H9 (cell line): ENCODE measurements around the gene RAP1GAP2. TPM values are rescaled to one million over a fixed set of nuclear protein-coding genes. Genes with fewer than 3 reads are reported as not detected.

Source experiments
- DNase-seq: peaks from one replicate; pipeline ENCODE4 v3.0.0-alpha.2; 2017
- H2AFZ ChIP-seq: one replicate; pipeline ENCODE4 v1.6.1; 2013; ENCODE audit warnings: mild to moderate bottlenecking, low read length, control low read depth, moderate library complexity
- H2AK5ac ChIP-seq: 2 replicates; pipeline ENCODE4 v1.6.1; 2013; ENCODE audit warnings: low read length, control low read depth, mixed read lengths; ENCODE audit not compliant: insufficient read length
- H2BK120ac ChIP-seq: one replicate; pipeline ENCODE4 v1.6.1; 2013; ENCODE audit warnings: low read depth, mild to moderate bottlenecking, low read length, control low read depth, inconsistent platforms; ENCODE audit not compliant: poor library complexity, severe bottlenecking
- H2BK12ac ChIP-seq: 2 replicates; pipeline ENCODE4 v1.6.1; 2013; ENCODE audit warnings: low read length, control low read depth, mixed read lengths, low read depth; ENCODE audit not compliant: insufficient read length
- H2BK15ac ChIP-seq: 2 replicates; pipeline ENCODE4 v1.6.1; 2013; ENCODE audit warnings: low read depth, low read length, control low read depth
- H2BK20ac ChIP-seq: one replicate; pipeline ENCODE4 v1.6.1; 2013; ENCODE audit warnings: low read depth, mild to moderate bottlenecking, low read length, control low read depth, inconsistent platforms; ENCODE audit not compliant: poor library complexity, severe bottlenecking
- H2BK5ac ChIP-seq: 2 replicates; pipeline ENCODE4 v1.6.1; 2013; ENCODE audit warnings: low read length, control low read depth, mixed read lengths; ENCODE audit not compliant: insufficient read length
- H3K14ac ChIP-seq: 2 replicates; pipeline ENCODE4 v1.6.1; 2013; ENCODE audit warnings: low read length, control low read depth; ENCODE audit not compliant: insufficient read depth
- H3K18ac ChIP-seq: 2 replicates; pipeline ENCODE4 v1.6.1; 2013; ENCODE audit warnings: low read depth, mild to moderate bottlenecking, mixed read lengths, low read length, control low read depth; ENCODE audit not compliant: insufficient read length
- H3K23ac ChIP-seq: 2 replicates; pipeline ENCODE4 v1.6.1; 2013; ENCODE audit warnings: low read length, control low read depth, mixed read lengths, low read depth; ENCODE audit not compliant: insufficient read length
- H3K23me2 ChIP-seq: 2 replicates; pipeline ENCODE4 v1.6.1; 2013; ENCODE audit warnings: low read depth, mild to moderate bottlenecking, mixed read lengths, low read length, control low read depth; ENCODE audit not compliant: insufficient read length, poor library complexity, severe bottlenecking
- H3K27ac ChIP-seq: 2 replicates; pipeline ENCODE4 v1.5.1; 2013; ENCODE audit warnings: low read length, control low read depth, mixed read lengths, low read depth; ENCODE audit not compliant: insufficient read length
- H3K27me3 ChIP-seq: 2 replicates; pipeline ENCODE4 v1.6.1; 2013; ENCODE audit warnings: low read length, control low read depth, inconsistent platforms; ENCODE audit not compliant: insufficient read depth
- H3K4ac ChIP-seq: 2 replicates; pipeline ENCODE4 v1.6.1; 2013; ENCODE audit warnings: low read depth, mild to moderate bottlenecking, control low read depth, inconsistent platforms, low read length, moderate library complexity
- H3K4me1 ChIP-seq: 2 replicates; pipeline ENCODE4 v1.6.1; 2013; ENCODE audit warnings: low read length, control low read depth, inconsistent platforms; ENCODE audit not compliant: insufficient read depth
- H3K4me2 ChIP-seq: 2 replicates; pipeline ENCODE4 v1.6.1; 2013; ENCODE audit warnings: low read length, control low read depth, mixed read lengths; ENCODE audit not compliant: insufficient read length, insufficient read depth
- H3K56ac ChIP-seq: 2 replicates; pipeline ENCODE4 v1.6.1; 2013; ENCODE audit warnings: low read depth, mild to moderate bottlenecking, mixed read lengths, low read length, control low read depth; ENCODE audit not compliant: insufficient read length
- H3K79me1 ChIP-seq: 2 replicates; pipeline ENCODE4 v1.6.1; 2013; ENCODE audit warnings: low read depth, mild to moderate bottlenecking, moderate library complexity, low read length, control low read depth, inconsistent platforms; ENCODE audit not compliant: insufficient read depth, poor library complexity, severe bottlenecking
- H3K79me2 ChIP-seq: 2 replicates; pipeline ENCODE4 v1.6.1; 2013; ENCODE audit warnings: low read length, control low read depth, inconsistent platforms; ENCODE audit not compliant: insufficient read depth
- H3K9ac ChIP-seq: 2 replicates; pipeline ENCODE4 v1.6.1; 2013; ENCODE audit warnings: low read length, control low read depth, mixed read lengths; ENCODE audit not compliant: insufficient read length; ENCODE audit errors: extremely low read depth
- H3K9me3 ChIP-seq: one replicate; pipeline ENCODE4 v1.6.1; 2013; ENCODE audit warnings: low read depth, low read length, inconsistent platforms; ENCODE audit not compliant: control insufficient read depth
- H3T11ph ChIP-seq: one replicate; pipeline ENCODE4 v1.6.1; 2013; ENCODE audit warnings: mild to moderate bottlenecking, low read length, control low read depth, inconsistent platforms
- H4K20me1 ChIP-seq: one replicate; pipeline ENCODE4 v1.6.1; 2013; ENCODE audit not compliant: control insufficient read depth, insufficient read length, insufficient read depth
- H4K5ac ChIP-seq: 2 replicates; pipeline ENCODE4 v1.6.1; 2013; ENCODE audit warnings: low read depth, mild to moderate bottlenecking, mixed read lengths, low read length, control low read depth; ENCODE audit not compliant: insufficient read length
- H4K8ac ChIP-seq: replicated peaks from 2 replicates; pipeline ENCODE4 v1.6.1; 2013; ENCODE audit warnings: low read length, control low read depth, mixed read lengths, low read depth; ENCODE audit not compliant: insufficient read length
- H4K91ac ChIP-seq: 2 replicates; pipeline ENCODE4 v1.6.1; 2013; ENCODE audit warnings: low read depth, mild to moderate bottlenecking, moderate library complexity, mixed read lengths, low read length, control low read depth; ENCODE audit not compliant: insufficient read length
- H3K27ac Mint-ChIP-seq, 3 experiments: 2 replicates in 2 of 3; 3 replicates in 1 of 3; pipeline ENCODE4 v1.8.0; 2020 to 2021; ENCODE audit warnings: mixed read lengths in 3 of 3, mild to moderate bottlenecking in 1 of 3, moderate library complexity in 1 of 3
- H3K27me3 Mint-ChIP-seq: 2 replicates; pipeline ENCODE4 v1.8.0; 2021; ENCODE audit warnings: low read depth, mild to moderate bottlenecking, moderate library complexity, mixed read lengths
- H3K36me3 Mint-ChIP-seq, 3 experiments: 2 replicates in 2 of 3; 3 replicates in 1 of 3; pipeline ENCODE4 v1.8.0; 2020 to 2021; ENCODE audit warnings: low read depth in 3 of 3, mixed read lengths in 3 of 3; ENCODE audit not compliant: insufficient read depth in 1 of 3
- H3K4me1 Mint-ChIP-seq, 2 experiments: 2 replicates each; pipeline ENCODE4 v1.8.0; 2020; ENCODE audit warnings: mixed read lengths in 2 of 2
- H3K4me3 Mint-ChIP-seq, 2 experiments: 2 replicates in 1 of 2; 3 replicates in 1 of 2; pipeline ENCODE4 v1.8.0; 2020 to 2021; ENCODE audit warnings: mild to moderate bottlenecking in 2 of 2, mixed read lengths in 2 of 2, moderate library complexity in 1 of 2
- H3K9me3 Mint-ChIP-seq, 2 experiments: 2 replicates in 1 of 2; 3 replicates in 1 of 2; pipeline ENCODE4 v1.8.0; 2020; ENCODE audit warnings: mild to moderate bottlenecking in 2 of 2, mixed read lengths in 2 of 2, moderate library complexity in 1 of 2
- CTCF ChIP-seq: fragments of 200-600 bp; sonication (generic); conservative IDR thresholded peaks from 3 replicates; pipeline ENCODE4 v1.8.0; 2021; ENCODE audit warnings: antibody characterized with exemption, mild to moderate bottlenecking
- WGBS: extraction: QIAGEN DNeasy Blood & Tissue Kit; methylation state at CpG from one replicate; pipeline ENCODE4 v1.1.7; 2013; ENCODE audit warnings: missing lambda C conversion rate, low lambda C conversion rate, mixed read lengths; ENCODE audit not compliant: insufficient read length; ENCODE audit errors: extremely low coverage; 5-methylcytosine and 5-hydroxymethylcytosine counted together
- total RNA-seq: library from RNA; stranded (reverse); gene quantifications from 2 replicates; pipeline ENCODE4 v1.2.1, GENCODE V29; 2021

Gene RAP1GAP2
- total RNA-seq, 1 experiment from 2014 or later: 33.8 TPM

GRCh38 chr17:2801841-2802240 lies 5.6 kb downstream of the RAP1GAP2 start:
- no peak overlapping the region for H3T11ph ChIP-seq
- H3K23me2 ChIP-seq: no peaks in the 10 kb centered on the region
- H2AFZ ChIP-seq: no peak overlapping the region
- H4K20me1 ChIP-seq: peaks cover 3% of the 10 kb centered on the region
- H2BK5ac ChIP-seq: no peak overlapping the region
- H3K36me3 Mint-ChIP-seq: no peaks in the 10 kb centered on the region; a peak in 1 of 7 replicates
- no peak overlapping the region for H3K4ac ChIP-seq
- no peak overlapping the region for H3K14ac ChIP-seq
- H3K4me1 ChIP-seq: no peaks in the 10 kb centered on the region
- no peak overlapping the region for H3K4me3 Mint-ChIP-seq
- no peak overlapping the region for H3K4me2 ChIP-seq
- H2BK12ac ChIP-seq: no peak overlapping the region
- no peaks in the 10 kb centered on the region for H3K79me1 ChIP-seq
- no peak overlapping the region for H2BK20ac ChIP-seq
- H3K27ac ChIP-seq: no peak overlapping the region
- no peak overlapping the region for H4K91ac ChIP-seq
- no peak overlapping the region for H3K9ac ChIP-seq
- no peak overlapping the region for H3K56ac ChIP-seq
- H3K27ac Mint-ChIP-seq: peak overlapping the region in 1 of 3 experiments; percentile 25; a peak in 1 of 7 replicates
- H4K5ac ChIP-seq: no peak overlapping the region
- H3K18ac ChIP-seq: no peak overlapping the region
- H3K27me3 Mint-ChIP-seq: 0 out of 2 replicates have a peak, but pooled peaks cover 2% of the 10 kb centered on the region
- no peak overlapping the region for H3K23ac ChIP-seq
- no peaks in the 10 kb centered on the region for H3K79me2 ChIP-seq
- no peak overlapping the region for H4K8ac ChIP-seq
- WGBS: no CpG with 5 or more reads among the region's 6 CpGs
- no peak overlapping the region for H2AK5ac ChIP-seq
- H3K9me3 ChIP-seq: no peaks in the 10 kb centered on the region
- TF ChIP-seq CTCF: no peak
- no peak overlapping the region for H2BK120ac ChIP-seq
- peaks cover 19 to 24% of the 10 kb centered on the region in 2 experiments for H3K4me1 Mint-ChIP-seq
- no peaks in the 10 kb centered on the region for H3K9me3 Mint-ChIP-seq
- no peaks in the 10 kb centered on the region for H3K27me3 ChIP-seq
- DNase-seq: no peak
- H2BK15ac ChIP-seq: no peak overlapping the region
